Thyroid gland (tissue), 4 donors: ENCODE data around the gene VCY1B.
"Not testable (repeated sequence)": the region's sequence is repeated elsewhere in the genome, so short reads cannot be mapped to it uniquely, and the experiment has no call there.

Experiments used
- CTCF ChIP-seq, 6 experiments: fragments of 200-600 bp in 3 of 6; fragments of 450-650 bp in 3 of 6; sonication (generic) in 3 of 6; IDR thresholded peaks; one replicate each; pipeline ENCODE4 v1.5.1; 2016 to 2019; ENCODE audit warnings: antibody characterized with exemption in 6 of 6, mild to moderate bottlenecking in 2 of 6, inconsistent platforms in 1 of 6, moderate library complexity in 1 of 6
- POLR2A ChIP-seq, 2 donors: fragments of 450-650 bp; IDR thresholded peaks; one replicate each; pipeline ENCODE4 v1.6.1; 2017; ENCODE audit warnings: antibody characterized with exemption in 2 of 2, mild to moderate bottlenecking in 2 of 2, moderate library complexity in 1 of 2

- TF ChIP-seq CTCF, POLR2A (IDR thresholded peaks at IDR 0.05): not testable (repeated sequence)
Measured at GRCh38 chrY:14030395-14030794, 25.6 kb upstream of the VCY1B start.
